ENCODE results near the gene PERP. TPM values are rescaled to one million over a fixed set of nuclear protein-coding genes. Genes with fewer than 3 reads are reported as not detected.

PERP gene
- total and polyA plus RNA-seq, 2 of the 8 experiments (the other 6 are each of a cell fraction or from before 2014, with no cell fraction given): 21.0 to 26.7 TPM

DNA sequence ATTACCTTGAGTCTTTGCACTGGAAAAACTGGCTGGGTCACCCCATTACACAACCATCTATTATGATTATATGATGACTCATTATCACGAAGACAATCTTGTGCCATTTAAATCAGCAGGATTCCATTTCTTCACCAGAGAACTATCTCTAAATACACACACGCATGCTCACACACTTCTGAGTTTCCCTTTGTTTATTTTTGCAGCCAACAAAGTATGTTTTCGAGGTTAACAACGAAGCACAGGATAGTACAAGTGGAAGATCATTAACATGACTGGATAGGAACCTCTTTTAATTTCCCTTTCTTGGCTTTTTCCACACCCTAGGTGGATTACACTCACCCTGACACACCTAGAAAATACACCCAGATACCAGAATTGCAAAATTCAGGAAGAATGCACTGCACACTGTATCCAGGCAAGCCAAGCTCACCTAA is 18.9 kb downstream of the PERP start:
- 82% methylated on average over 4 of the region's 4 CpGs; no CpG with 5 or more reads in 1 of the 2 experiments for WGBS, 2 experiments (ENCODE audit: extremely low coverage in 1 of 2, insufficient coverage in 1 of 2, insufficient read length in 1 of 2, insufficient replicate concordance in 2 of 2, low coverage in 1 of 2, low lambda C conversion rate in 2 of 2, missing lambda C conversion rate in 1 of 2)
- no peak overlapping the region for H3K56ac ChIP-seq (replicated peaks; ENCODE audit: insufficient read length, low read depth, low read length)
- CTCF ChIA-PET (ENCODE audit: partially characterized antibody): no interaction called here
- H3K14ac ChIP-seq (ENCODE audit: insufficient read length): no peak overlapping the region
- H3K4me3 ChIP-seq (ENCODE audit: extremely low read depth in 1 of 4, insufficient read depth in 2 of 4, low read depth in 3 of 4, low read length in 4 of 4): no peak overlapping the region
- H4K5ac ChIP-seq (ENCODE audit: insufficient read length, low read depth, low read length): no peak overlapping the region
- H2AFZ ChIP-seq (ENCODE audit: low read length): no peak overlapping the region
- no peak for FAIRE-seq
- H2AK5ac ChIP-seq (ENCODE audit: low read depth, low read length): no peak overlapping the region
- H3K27me3 ChIP-seq (replicated peaks in 1 of 4; ENCODE audit: control insufficient read depth in 3 of 4, extremely low read depth in 1 of 4, insufficient read depth in 3 of 4, low read length in 3 of 4): peaks cover 0 to 3% (median 1%) of the 10 kb centered on the region in 4 experiments; a peak in 1 of 7 replicates
- H2BK12ac ChIP-seq (ENCODE audit: low read depth, low read length): no peak overlapping the region; the same call in 1 of the 2 replicates
- H4K20me1 ChIP-seq (replicated peaks in 1 of 2; ENCODE audit: control insufficient read depth in 1 of 2, insufficient read depth in 2 of 2, low read length in 2 of 2): no peaks in the 10 kb centered on the region
- no peak overlapping the region for H2BK5ac ChIP-seq (ENCODE audit: low read depth, low read length)
- no peak for DNase-seq (ENCODE audit: low read depth in 1 of 2, low spot score in 2 of 2)
- no peak overlapping the region for H2BK120ac ChIP-seq (replicated peaks; ENCODE audit: low read depth, low read length)
- no peak overlapping the region for H2BK20ac ChIP-seq (ENCODE audit: low read length)
- H3K18ac ChIP-seq (ENCODE audit: extremely low read depth, low read length): no peak overlapping the region
- H3K9me3 ChIP-seq (ENCODE audit: insufficient read depth in 2 of 2, low read depth in 1 of 2, low read length in 1 of 2): no peaks in the 10 kb centered on the region
- POLR2A ChIA-PET (ENCODE audit: partially characterized antibody): no interaction called here
- H3K27ac ChIP-seq (ENCODE audit: low read depth, low read length): no peak overlapping the region
- H3K4me2 ChIP-seq (ENCODE audit: insufficient read depth in 1 of 2, low read depth in 2 of 2, low read length in 2 of 2): no peak overlapping the region
- no peak overlapping the region for H2BK15ac ChIP-seq (ENCODE audit: low read length)
- H3K9ac ChIP-seq (replicated peaks in 1 of 4; ENCODE audit: extremely low read depth in 1 of 4, low read depth in 3 of 4, low read length in 3 of 4): no peak overlapping the region
- no peaks in the 10 kb centered on the region for H3K79me1 ChIP-seq (ENCODE audit: low read depth, low read length)
- TF ChIP-seq RAD21 (IDR thresholded peaks at IDR 0.05 in 1 of 2, conservative IDR thresholded peaks at IDR 0.05 in 1 of 2; ENCODE audit: low read depth in 2 of 2, low read length in 2 of 2): no peak
- no peak overlapping the region for H3K4ac ChIP-seq (replicated peaks; ENCODE audit: insufficient read length, low read depth, low read length)
- H4K91ac ChIP-seq (replicated peaks; ENCODE audit: insufficient read length, low read length): no peak overlapping the region
- H3K23ac ChIP-seq (ENCODE audit: insufficient read length): no peak overlapping the region
- peaks cover 6 to 12% (median 9%) of the 10 kb centered on the region in 4 experiments for H3K4me1 ChIP-seq (replicated peaks in 1 of 4; ENCODE audit: control insufficient read depth in 3 of 4, insufficient read depth in 4 of 4, low read length in 3 of 4)
- no peaks in the 10 kb centered on the region for H3K79me2 ChIP-seq (ENCODE audit: control insufficient read depth in 1 of 2, insufficient read depth in 2 of 2, low read length in 2 of 2)
- no peaks in the 10 kb centered on the region for H3K23me2 ChIP-seq (ENCODE audit: low read depth, low read length)
- H3K36me3 ChIP-seq (ENCODE audit: control insufficient read depth in 2 of 4, insufficient read depth in 4 of 4, low read length in 3 of 4): peaks cover 0 to 4% (median 0%) of the 10 kb centered on the region in 4 experiments; a peak in 2 of 8 replicates
- H4K8ac ChIP-seq (ENCODE audit: extremely low read depth, insufficient read depth, low read length): no peak overlapping the region
